Skeletal muscle tissue (tissue), 4 donors: Measurements from ENCODE around the gene GAB1. TPM values are rescaled to one million over a fixed set of nuclear protein-coding genes. Genes with fewer than 3 reads are reported as not detected.
A peak's percentile ranks its signal among the peaks of the same experiment; 100 is the strongest.

ENCODE experiments used
- H3K27ac ChIP-seq: one replicate; pipeline ENCODE4 v1.7.0; 2013; ENCODE audit warnings: mild to moderate bottlenecking, low read depth, low read length, inconsistent platforms
- H3K27me3 ChIP-seq, 3 donors: one replicate each; pipeline ENCODE4 v1.7.0; 2013; ENCODE audit warnings: low read length in 3 of 3; ENCODE audit not compliant: control insufficient read depth in 3 of 3, insufficient read depth in 3 of 3
- H3K36me3 ChIP-seq, 3 donors: one replicate each; pipeline ENCODE4 v1.7.0; 2013; ENCODE audit warnings: low read length in 3 of 3; ENCODE audit not compliant: control insufficient read depth in 3 of 3, insufficient read depth in 3 of 3
- H3K4me1 ChIP-seq, 3 donors: one replicate each; pipeline ENCODE4 v1.7.0; 2013; ENCODE audit warnings: low read length in 3 of 3, mild to moderate bottlenecking in 3 of 3; ENCODE audit not compliant: control insufficient read depth in 3 of 3, insufficient read depth in 3 of 3
- H3K4me3 ChIP-seq, 3 donors: one replicate each; pipeline ENCODE4 v1.7.0; 2013; ENCODE audit warnings: low read length in 3 of 3
- H3K9ac ChIP-seq, 3 donors: one replicate each; pipeline ENCODE4 v1.7.0; 2013; ENCODE audit warnings: low read length in 3 of 3, mild to moderate bottlenecking in 3 of 3, moderate library complexity in 2 of 3, low read depth in 1 of 3
- H3K9me3 ChIP-seq, 3 donors: one replicate each; pipeline ENCODE4 v1.7.0; 2013; ENCODE audit warnings: low read length in 3 of 3; ENCODE audit not compliant: control insufficient read depth in 3 of 3
- total RNA-seq: library from RNA; depleted of rRNA; stranded (reverse); fragments of >200 nt; gene quantifications from one replicate; pipeline ENCODE4 v1.2.3, GENCODE V29; 2014
- donor health status: Osteomylitis.

GAB1 gene
- total RNA-seq, 1 donor from 2014 or later: 36.0 TPM

- Histone ChIP-seq H3K4me3 (no peak overlapping the region), H3K27ac (peak overlapping the region; percentile 6), H3K9ac (no peak overlapping the region), H3K9me3 (no peaks in the 10 kb centered on the region), H3K36me3 (no peaks in the 10 kb centered on the region), H3K27me3 (no peaks in the 10 kb centered on the region), H3K4me1 (peaks cover 40 to 58% (median 53%) of the 10 kb centered on the region in 3 donors)
These were observed 56.5 kb downstream of the GAB1 start for GRCh38 chr4:143393195-143393594.

- Histone ChIP-seq H3K9me3 (no peaks in the 10 kb centered on the region), H3K36me3 (no peaks in the 10 kb centered on the region), H3K4me1 (peaks cover 33 to 51% (median 39%) of the 10 kb centered on the region in 3 donors)
These were observed 58.2 kb downstream of the GAB1 start for GRCh38 chr4:143394739-143395453.

GRCh38 chr4:143396695-143397094 is 60.0 kb downstream of the GAB1 start:
- Histone ChIP-seq H3K9ac (no peak overlapping the region), H3K9me3 (no peaks in the 10 kb centered on the region), H3K27me3 (no peaks in the 10 kb centered on the region), H3K36me3 (no peaks in the 10 kb centered on the region), H3K4me1 (peaks cover 16 to 33% (median 26%) of the 10 kb centered on the region in 3 donors), H3K27ac (no peak overlapping the region), H3K4me3 (no peak overlapping the region)

More at GRCh38 chr4:143394739-143395453, 58.2 kb downstream of the GAB1 start:
- no peaks in the 10 kb centered on the region for H3K27me3 ChIP-seq
- H3K9ac ChIP-seq: no peak overlapping the region
- no peak overlapping the region for H3K4me3 ChIP-seq
- H3K27ac ChIP-seq: no peak overlapping the region

GRCh38 chr4:143397335-143397734 is 60.7 kb downstream of the GAB1 start:
- Histone ChIP-seq H3K27me3 (no peaks in the 10 kb centered on the region), H3K9ac (no peak overlapping the region), H3K9me3 (no peaks in the 10 kb centered on the region), H3K4me3 (no peak overlapping the region), H3K27ac (peak overlapping the region; percentile 18), H3K4me1 (peaks cover 15 to 31% (median 28%) of the 10 kb centered on the region in 3 donors), H3K36me3 (no peaks in the 10 kb centered on the region)

- H3K4me3 ChIP-seq: no peak overlapping the region
- H3K9ac ChIP-seq: no peak overlapping the region
- no peaks in the 10 kb centered on the region for H3K27me3 ChIP-seq
- peaks cover 13 to 31% (median 30%) of the 10 kb centered on the region in 3 donors for H3K4me1 ChIP-seq
- no peaks in the 10 kb centered on the region for H3K36me3 ChIP-seq
- no peaks in the 10 kb centered on the region for H3K9me3 ChIP-seq
- H3K27ac ChIP-seq: peak overlapping the region; percentile 18
These were observed 61.2 kb downstream of the GAB1 start for GRCh38 chr4:143397887-143398286.

GRCh38 chr4:143399113-143399949 is 62.7 kb downstream of the GAB1 start:
- H3K4me3 ChIP-seq: no peak overlapping the region
- no peak overlapping the region for H3K9ac ChIP-seq
- H3K36me3 ChIP-seq: no peaks in the 10 kb centered on the region
- H3K27ac ChIP-seq: no peak overlapping the region
- H3K9me3 ChIP-seq: no peaks in the 10 kb centered on the region
- H3K27me3 ChIP-seq: no peaks in the 10 kb centered on the region
- H3K4me1 ChIP-seq: peaks cover 15 to 40% (median 31%) of the 10 kb centered on the region in 3 donors

GRCh38 chr4:143400082-143400481 is 63.4 kb downstream of the GAB1 start:
- H3K27me3 ChIP-seq: no peaks in the 10 kb centered on the region

GRCh38 chr4:143402776-143403552 is 66.3 kb downstream of the GAB1 start:
- Histone ChIP-seq H3K9me3 (no peaks in the 10 kb centered on the region), H3K27ac (peak overlapping the region; percentile 89), H3K27me3 (no peaks in the 10 kb centered on the region), H3K36me3 (no peaks in the 10 kb centered on the region), H3K9ac (peak overlapping the region; percentile 43 to 69 (median 63)), H3K4me1 (peaks cover 32 to 59% (median 42%) of the 10 kb centered on the region in 3 donors), H3K4me3 (peak overlapping the region; percentile 24 to 66 (median 50))

More at GRCh38 chr4:143400082-143400481, 63.4 kb downstream of the GAB1 start:
- no peak overlapping the region for H3K4me3 ChIP-seq
- H3K4me1 ChIP-seq: peaks cover 17 to 47% (median 38%) of the 10 kb centered on the region in 3 donors
- no peaks in the 10 kb centered on the region for H3K36me3 ChIP-seq
- peak overlapping the region; percentile 3 for H3K27ac ChIP-seq
- H3K9me3 ChIP-seq: no peaks in the 10 kb centered on the region
- H3K9ac ChIP-seq: no peak overlapping the region

- Histone ChIP-seq H3K27me3 (no peaks in the 10 kb centered on the region), H3K9ac (peak overlapping the region; percentile 43 to 69 (median 48)), H3K9me3 (no peaks in the 10 kb centered on the region), H3K4me3 (peak overlapping the region; percentile 24 to 66 (median 50)), H3K27ac (peak overlapping the region; percentile 89), H3K4me1 (peaks cover 37 to 62% (median 46%) of the 10 kb centered on the region in 3 donors), H3K36me3 (no peaks in the 10 kb centered on the region)
These were observed 66.8 kb downstream of the GAB1 start for GRCh38 chr4:143403553-143403820.
